Gastroesophageal sphincter (tissue), 4 donors: ENCODE data around the gene FZR1. TPM values are rescaled to one million over a fixed set of nuclear protein-coding genes. Genes with fewer than 3 reads are reported as not detected.

Experiments used
- ATAC-seq: fragments of 150-250 bp; one replicate; pipeline ENCODE4 v1.9.1; 2016; ENCODE audit warnings: mild to moderate bottlenecking, moderate library complexity
- H3K27ac ChIP-seq, 4 donors: fragments of 200-600 bp; sonication (generic) in 3 of 4; 1 replicate in 3 of 4; 2 replicates in 1 of 4; pipeline ENCODE4 v1.5.1; 2016 to 2019
- H3K27me3 ChIP-seq: fragments of 200-600 bp; sonication (generic); one replicate; pipeline ENCODE4 v1.5.1; 2019
- H3K36me3 ChIP-seq, 2 donors: fragments of 200-600 bp; sonication (generic); one replicate each; pipeline ENCODE4 v1.5.1; 2019; ENCODE audit warnings: control low read depth in 1 of 2
- H3K4me1 ChIP-seq, 3 donors: fragments of 200-600 bp; sonication (generic); 1 replicate in 2 of 3; 2 replicates in 1 of 3; pipeline ENCODE4 v1.5.1; 2016 to 2019; ENCODE audit warnings: control low read depth in 2 of 3
- H3K4me3 ChIP-seq, 2 donors: fragments of 200-600 bp; sonication (generic); one replicate each; pipeline ENCODE4 v1.5.1; 2019; ENCODE audit warnings: mild to moderate bottlenecking in 1 of 2, moderate library complexity in 1 of 2
- H3K9me3 ChIP-seq, 3 donors: fragments of 200-600 bp; sonication (generic); one replicate each; pipeline ENCODE4 v1.5.1; 2017 to 2019; ENCODE audit warnings: control low read depth in 2 of 3
- CTCF ChIP-seq, 4 experiments: fragments of 200-600 bp in 2 of 4; fragments of 450-650 bp in 2 of 4; sonication (generic) in 1 of 4; IDR thresholded peaks; one replicate each; pipeline ENCODE4 v1.5.1; 2017 to 2019; ENCODE audit warnings: antibody characterized with exemption in 4 of 4, mild to moderate bottlenecking in 2 of 4, moderate library complexity in 2 of 4
- EP300 ChIP-seq: sonication (generic); formaldehyde crosslinking; IDR thresholded peaks from one replicate; pipeline ENCODE4 v1.6.1; 2017; ENCODE audit warnings: antibody characterized with exemption, mild to moderate bottlenecking
- POLR2A ChIP-seq, 2 donors: fragments of 450-650 bp; IDR thresholded peaks; one replicate each; pipeline ENCODE4 v1.6.1; 2017; ENCODE audit warnings: antibody characterized with exemption in 2 of 2, mild to moderate bottlenecking in 2 of 2, moderate library complexity in 1 of 2
- POLR2AphosphoS5 ChIP-seq: sonication (generic); formaldehyde crosslinking; IDR thresholded peaks from one replicate; pipeline ENCODE4 v1.6.1; 2017; ENCODE audit warnings: antibody characterized with exemption
- WGBS, 2 donors: methylation state at CpG; one replicate each; pipeline ENCODE4 v1.1.5; 2018; ENCODE audit warnings: low coverage in 1 of 2; 5-methylcytosine and 5-hydroxymethylcytosine counted together
- total RNA-seq, 4 donors: library from RNA; depleted of rRNA; stranded (reverse); fragments of >200 nt; gene quantifications; one replicate each; pipeline ENCODE4 v1.1.0, GENCODE V29; 2016

FZR1 gene
- total RNA-seq, 4 donors from 2014 or later = 17.6 to 32.9 (median 23.0) TPM

- Histone ChIP-seq H3K9me3 (no peaks in the 10 kb centered on the region), H3K4me3 (no peak overlapping the region), H3K36me3 (peaks cover 0 to 7% of the 10 kb centered on the region in 2 donors), H3K27ac (no peak overlapping the region), H3K4me1 (peaks cover 0 to 39% (median 12%) of the 10 kb centered on the region in 3 donors), H3K27me3 (no peaks in the 10 kb centered on the region)
- WGBS, 2 donors = 68 to 72% methylated on average over 7 of the region's 7 CpGs
- ATAC-seq = no peak
- TF ChIP-seq POLR2AphosphoS5 (no peak), POLR2A (IDR thresholded peaks at IDR 0.05) (no peak), EP300 (no peak), CTCF (IDR thresholded peaks at IDR 0.05) (no peak)
These were observed 64.5 kb downstream of the FZR1 start for GRCh38 chr19:3570606-3571011.

GRCh38 chr19:3572132-3572854 lies 66.2 kb downstream of the FZR1 start:
- H3K4me1 ChIP-seq = peaks cover 0 to 56% (median 21%) of the 10 kb centered on the region in 3 donors

GRCh38 chr19:3572855-3573161 lies 66.7 kb downstream of the FZR1 start, which contains the start of gene HMG20B:
TSS of gene HMG20B (plus strand) at chr19:3572944. CDS start at chr19:3573310, 366 bp downstream.
- H3K36me3 ChIP-seq = peaks cover 0 to 8% of the 10 kb centered on the region in 2 donors
- H3K27me3 ChIP-seq = no peaks in the 10 kb centered on the region
- H3K4me3 ChIP-seq = peak within 1 kb of the TSS; percentile 66 to 75
- no peaks in the 10 kb centered on the region for H3K9me3 ChIP-seq
- peaks cover 0 to 58% (median 21%) of the 10 kb centered on the region in 3 donors for H3K4me1 ChIP-seq
- TF ChIP-seq EP300 = no peak
- no peak for TF ChIP-seq CTCF (IDR thresholded peaks at IDR 0.05)
- TF ChIP-seq POLR2A (IDR thresholded peaks at IDR 0.05) = peak; percentile 22 to 46
- TF ChIP-seq POLR2AphosphoS5 = no peak
- WGBS, 2 donors = no CpG with 5 or more reads among the region's 30 CpGs
- ATAC-seq = no peak
- peak within 1 kb of the TSS; percentile 48 to 91 (median 90) for H3K27ac ChIP-seq

More at GRCh38 chr19:3572132-3572854, 66.2 kb downstream of the FZR1 start:
- peak; percentile 98 for ATAC-seq
- Histone ChIP-seq H3K4me3 (peak overlapping the region; percentile 37 to 75), H3K27ac (peak overlapping the region in 3 of 4 donors; percentile 90 to 91 (median 90)), H3K27me3 (no peaks in the 10 kb centered on the region), H3K36me3 (peaks cover 0 to 8% of the 10 kb centered on the region in 2 donors), H3K9me3 (no peaks in the 10 kb centered on the region)
- WGBS, 2 donors = no CpG with 5 or more reads among the region's 48 CpGs
- TF ChIP-seq EP300 (no peak), POLR2A (IDR thresholded peaks at IDR 0.05) (no peak), POLR2AphosphoS5 (no peak), CTCF (IDR thresholded peaks at IDR 0.05) (no peak)

- TF ChIP-seq POLR2AphosphoS5 (no peak), EP300 (no peak), CTCF (IDR thresholded peaks at IDR 0.05) (no peak), POLR2A (IDR thresholded peaks at IDR 0.05) (no peak)
- no peaks in the 10 kb centered on the region for H3K9me3 ChIP-seq
- 0% methylated on average over 2 of the region's 60 CpGs for WGBS, 2 donors
- H3K27me3 ChIP-seq = no peaks in the 10 kb centered on the region
- H3K4me1 ChIP-seq = peaks cover 0 to 58% (median 21%) of the 10 kb centered on the region in 3 donors
- ATAC-seq = peak; percentile 2
- peak overlapping the region; percentile 66 to 75 for H3K4me3 ChIP-seq
- H3K27ac ChIP-seq = peak overlapping the region; percentile 48 to 91 (median 90)
- H3K36me3 ChIP-seq = peaks cover 0 to 12% of the 10 kb centered on the region in 2 donors
These were observed 67.2 kb downstream of the FZR1 start for GRCh38 chr19:3573162-3573857.
